Mesenteric fat pad (tissue), 1 donor: ENCODE measurements around the gene RYR2. TPM values are rescaled to one million over a fixed set of nuclear protein-coding genes. Genes with fewer than 3 reads are reported as not detected.

Source experiments
- DNase-seq: peaks from one replicate; pipeline ENCODE4 v3.0.0-alpha.2; 2020; ENCODE audit warnings: low spot score
- total RNA-seq: library from RNA; stranded (reverse); fragmentation: NEBNext Ultra II Directional; extraction: Animal tissue kit (Norgen Biotek cat#: 25700); gene quantifications from one replicate; pipeline ENCODE4 v1.2.1, GENCODE V29; 2021
- donor health status: DM: yes; HTN: yes; CAD: no.

Gene RYR2
- total RNA-seq, 1 donor from 2014 or later, result 0.45 TPM

DNA sequence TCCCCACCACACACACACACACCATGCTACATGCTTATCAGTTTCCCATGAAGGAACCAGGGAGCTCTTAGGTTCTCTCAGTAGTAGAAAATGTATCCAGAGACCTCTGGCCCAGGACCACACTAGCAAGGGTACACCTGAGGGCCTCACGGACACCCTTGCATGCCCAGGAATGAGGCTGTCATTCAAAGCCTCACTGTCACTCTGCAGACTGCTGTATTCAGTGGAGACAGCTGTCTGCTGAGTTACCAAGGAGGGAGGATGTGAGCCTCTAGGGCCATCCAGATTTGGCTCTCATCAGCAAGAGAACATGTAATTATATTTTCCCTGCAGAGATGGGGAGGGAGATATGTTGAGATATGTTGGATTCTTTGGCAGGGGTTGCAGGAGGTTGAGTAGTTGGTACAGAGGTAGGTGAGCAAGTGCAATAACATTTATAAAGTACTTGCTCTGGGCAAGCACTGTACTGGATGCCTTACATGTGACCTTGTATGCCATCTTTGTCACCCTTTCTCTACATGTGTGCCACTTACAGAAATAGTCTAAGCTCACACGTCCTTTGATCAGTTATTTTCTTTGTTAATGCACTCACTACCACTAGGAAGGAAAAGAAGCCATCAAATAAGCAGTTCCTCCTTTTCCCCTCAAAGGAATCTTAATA lies 598.2 kb downstream of the RYR2 start:
- no peak for DNase-seq

DNA sequence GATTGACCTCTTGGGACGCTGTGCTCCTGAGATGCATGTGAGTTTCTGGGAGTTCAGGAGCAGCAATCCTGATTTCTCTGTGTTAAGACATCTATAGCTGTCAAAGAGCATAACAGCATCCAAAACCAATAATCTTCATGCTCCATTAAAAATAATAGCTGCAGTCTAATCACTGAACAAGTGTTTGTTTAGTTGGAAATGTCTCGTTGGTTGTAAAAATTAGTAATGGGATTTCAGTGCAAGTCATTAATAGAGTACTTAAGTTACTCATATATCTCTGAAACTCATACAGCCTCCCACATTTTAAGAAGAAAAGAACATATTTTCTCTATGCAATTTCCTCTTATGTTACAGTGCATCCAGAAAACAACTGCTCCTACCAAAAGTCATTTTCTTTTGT lies 599.0 kb downstream of the RYR2 start:
- DNase-seq, result no peak

DNA sequence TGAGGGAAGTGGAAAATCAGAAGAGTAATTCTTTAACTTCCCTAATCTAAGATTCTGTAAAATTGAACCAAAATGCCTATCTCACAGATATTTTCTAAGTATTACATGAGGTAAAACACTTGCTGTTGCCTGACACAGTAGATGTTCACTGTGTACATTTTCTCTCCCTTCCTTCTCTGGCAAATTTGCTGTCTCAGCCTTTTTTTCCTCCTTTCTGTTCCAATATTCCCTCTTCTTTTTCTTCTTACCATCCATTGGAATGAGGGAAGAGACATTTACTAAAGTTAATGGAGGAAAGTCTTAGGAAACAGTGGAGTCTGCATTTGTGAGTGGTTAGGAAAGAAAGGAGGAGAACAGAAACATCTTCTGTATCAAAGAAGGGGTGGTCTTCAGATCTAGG lies 608.8 kb downstream of the RYR2 start:
- DNase-seq, result no peak

DNA sequence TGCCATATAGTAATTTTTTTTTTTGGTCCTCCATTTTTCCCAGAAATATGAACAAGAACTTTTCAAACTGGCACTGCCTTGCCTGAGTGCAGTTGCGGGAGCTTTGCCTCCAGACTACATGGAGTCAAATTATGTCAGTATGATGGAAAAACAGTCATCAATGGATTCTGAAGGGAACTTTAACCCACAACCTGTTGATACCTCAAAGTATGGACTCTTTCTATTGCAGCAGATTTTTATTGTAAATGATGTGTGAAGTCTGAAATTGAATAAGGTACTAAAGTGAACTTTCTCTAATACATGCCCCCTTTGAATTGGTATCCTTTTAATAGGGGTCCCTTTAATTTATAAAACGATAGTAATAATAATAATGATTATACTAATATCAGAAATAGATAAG lies 613.8 kb downstream of the RYR2 start:
- no peak for DNase-seq

DNA sequence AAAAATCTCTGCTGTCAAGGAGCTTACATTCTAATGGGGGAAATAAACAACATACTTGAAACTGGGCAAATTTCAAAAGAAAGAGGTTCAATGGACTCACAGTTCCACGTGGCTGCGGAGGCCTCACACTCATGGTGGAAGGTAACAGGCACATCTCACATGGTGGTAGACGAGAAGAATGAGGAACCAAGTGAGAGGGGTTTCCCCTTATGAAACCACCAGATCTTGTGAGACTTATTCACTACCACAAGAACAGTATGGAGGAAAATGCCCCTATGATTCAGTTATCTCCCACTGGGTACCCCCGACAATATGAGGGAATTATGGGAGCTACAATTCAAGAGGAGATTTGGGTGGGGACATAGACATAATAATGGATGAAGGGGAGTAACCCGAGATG lies 622.4 kb downstream of the RYR2 start:
- DNase-seq, result no peak

DNA sequence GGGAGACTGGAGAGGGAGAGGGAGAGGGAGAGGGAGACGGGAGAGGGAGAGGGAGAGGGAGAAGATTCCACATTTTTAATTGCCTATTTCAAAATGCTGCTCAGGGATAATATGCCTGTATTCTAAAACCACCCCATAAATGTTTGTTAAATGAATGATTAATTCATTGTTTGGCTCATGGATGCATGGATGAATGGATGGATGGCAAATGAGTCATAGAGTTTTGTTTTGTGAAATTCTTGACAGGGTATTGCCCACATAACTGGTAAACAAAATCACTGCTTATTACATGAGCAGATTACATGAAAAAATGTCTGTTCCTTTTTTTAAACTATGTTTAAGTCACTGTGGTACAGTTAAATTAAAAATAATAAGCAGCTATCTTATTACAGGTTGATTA lies 628.3 kb downstream of the RYR2 start:
- no peak for DNase-seq

DNA sequence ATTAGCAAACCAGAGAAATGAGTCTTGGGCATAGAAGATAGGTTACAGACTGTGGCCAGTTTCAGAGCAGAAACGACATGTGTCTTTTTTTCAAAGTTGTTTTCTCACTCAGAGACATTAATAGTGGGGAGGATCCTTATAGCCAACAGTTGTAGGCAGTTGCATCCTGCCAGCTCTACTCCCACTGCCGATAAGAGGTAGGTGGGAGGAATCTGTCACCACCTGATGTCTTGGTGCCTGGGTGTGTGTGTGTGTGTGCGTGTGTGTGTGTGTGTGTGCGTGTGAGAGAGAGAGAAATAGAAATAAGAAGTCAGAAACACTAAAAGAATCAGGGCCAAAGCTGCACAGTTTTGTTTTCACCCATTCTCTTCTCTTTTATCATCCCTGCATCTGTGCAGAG lies 629.3 kb downstream of the RYR2 start:
- no peak for DNase-seq

DNA sequence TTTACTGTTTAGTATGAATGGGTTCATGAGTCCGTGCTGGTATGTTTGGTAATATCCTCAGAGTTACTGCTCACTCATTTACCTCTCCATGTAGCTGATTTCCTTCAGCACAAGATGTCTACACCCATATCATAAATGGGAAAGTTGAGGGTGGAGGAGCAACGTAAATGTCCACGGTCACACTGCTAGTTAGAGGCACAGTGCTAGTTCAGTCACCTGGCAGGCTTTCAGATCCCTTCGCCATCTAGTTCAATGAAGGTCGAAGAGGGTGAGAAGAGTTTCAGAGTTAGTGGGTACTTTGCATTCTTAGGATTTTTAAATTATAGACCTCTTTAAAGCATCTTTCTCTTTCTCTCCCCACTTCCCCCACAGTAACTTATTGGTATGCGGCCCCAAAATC lies 630.0 kb downstream of the RYR2 start:
- no peak for DNase-seq

DNA sequence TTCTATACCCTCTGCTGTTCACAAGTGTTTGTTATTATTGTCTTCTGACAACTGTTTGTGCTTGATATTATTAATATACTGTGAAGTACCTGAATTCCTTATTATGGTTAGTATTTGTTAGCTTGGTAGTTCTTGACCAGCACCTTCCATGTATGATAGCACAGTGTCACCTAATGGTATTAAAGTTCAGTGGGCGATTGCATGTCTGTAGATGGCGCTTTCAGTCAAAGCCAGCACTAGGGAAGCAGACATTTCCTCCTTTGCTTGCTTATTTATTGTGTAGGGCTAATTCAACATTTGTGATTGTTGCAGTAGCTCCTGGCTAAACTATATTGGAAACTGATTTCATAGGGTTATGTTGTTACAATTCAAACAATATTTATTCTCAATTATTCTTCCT lies 630.8 kb downstream of the RYR2 start:
- no peak for DNase-seq

DNA sequence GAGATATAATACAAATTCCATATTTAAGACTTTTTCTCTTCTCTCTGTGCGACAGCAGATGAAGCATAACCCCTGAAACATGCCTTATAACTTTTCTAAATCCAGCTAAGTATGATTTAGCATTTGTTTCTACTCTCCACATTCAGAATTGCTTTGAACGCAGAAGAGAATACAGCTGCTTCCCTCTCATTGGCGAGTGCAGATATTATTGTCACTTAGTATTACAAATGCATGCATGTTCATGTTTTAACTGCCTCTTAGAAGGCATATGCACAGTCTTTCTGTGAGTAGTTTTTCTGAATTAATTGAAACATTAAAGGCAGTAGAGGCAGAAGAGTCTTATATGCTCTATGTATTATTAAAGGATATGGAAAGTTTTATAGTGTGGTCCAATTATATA lies 631.6 kb downstream of the RYR2 start:
- no peak for DNase-seq

DNA sequence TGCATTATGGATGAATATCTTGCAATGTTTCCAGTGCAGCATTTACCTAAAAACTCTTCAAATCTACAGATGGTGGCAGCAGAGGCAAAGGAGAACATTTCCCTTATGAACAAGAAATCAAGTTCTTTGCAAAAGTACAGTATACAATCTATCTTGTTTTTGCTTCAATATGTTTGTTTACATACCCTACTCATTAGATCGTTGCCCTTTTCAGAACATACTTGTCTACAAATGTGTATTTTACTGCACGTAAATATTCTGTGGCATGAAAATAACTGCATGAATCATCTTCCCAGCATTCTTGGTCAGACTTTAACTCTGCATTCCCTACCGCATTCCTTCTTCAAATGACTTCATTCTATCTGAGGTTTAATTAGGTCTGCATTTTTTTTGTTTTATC lies 636.0 kb downstream of the RYR2 start:
- DNase-seq, result no peak

DNA sequence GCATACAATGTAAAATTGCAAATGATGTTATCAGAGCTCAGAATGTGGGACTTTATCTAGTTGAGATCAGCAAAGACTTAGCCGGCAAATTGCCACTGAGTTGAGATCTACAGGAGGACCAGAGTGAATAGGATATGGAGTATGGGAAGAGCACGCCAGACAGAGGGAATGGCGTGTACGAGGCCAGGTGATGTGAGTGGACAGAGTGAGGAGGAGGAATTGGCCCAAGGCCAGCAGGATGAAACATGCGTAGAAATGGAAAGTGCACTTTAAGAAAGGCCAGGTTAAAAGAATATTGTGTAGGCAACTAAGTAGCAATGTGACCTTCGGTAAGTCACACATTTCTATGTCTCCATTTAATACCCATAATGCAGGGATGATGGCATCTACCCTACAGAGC lies 637.7 kb downstream of the RYR2 start:
- no peak for DNase-seq

DNA sequence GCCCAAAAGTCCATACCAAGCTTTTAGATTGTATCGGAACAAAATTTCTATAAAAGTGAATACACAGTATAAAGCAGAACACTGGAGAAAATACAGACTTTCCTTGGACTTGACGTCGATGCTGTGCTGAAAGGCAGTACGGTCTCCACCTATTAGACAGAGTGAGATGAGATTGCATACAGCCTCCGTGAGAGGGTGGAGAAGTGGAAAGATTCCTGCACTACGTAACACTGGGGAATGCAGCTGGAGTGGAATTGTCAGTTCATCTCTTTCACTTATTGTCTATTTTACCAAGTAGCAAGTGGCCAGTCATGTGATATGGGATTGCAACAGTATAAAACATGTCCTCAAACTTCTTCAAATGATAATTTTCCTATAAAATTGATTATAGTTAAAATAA lies 639.2 kb downstream of the RYR2 start:
- DNase-seq, result no peak

DNA sequence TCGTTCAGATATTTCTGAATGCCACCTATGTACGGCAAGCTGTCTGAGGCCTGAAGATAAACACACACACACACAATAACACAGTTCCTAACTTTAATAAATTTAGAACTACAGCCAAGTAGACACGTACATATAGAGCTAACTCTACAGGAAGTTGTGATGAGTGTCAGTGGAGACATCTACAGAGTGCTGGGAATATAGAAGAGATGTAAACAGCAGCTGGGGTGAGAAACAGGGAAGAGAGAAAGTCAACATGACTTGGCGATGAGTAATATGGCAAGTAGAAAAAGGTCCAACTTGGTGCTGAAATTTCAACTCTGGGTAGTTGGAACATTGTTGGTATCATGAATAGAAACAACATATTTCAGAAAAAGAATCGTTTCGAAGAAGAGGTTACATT lies 642.3 kb downstream of the RYR2 start:
- DNase-seq, result no peak

DNA sequence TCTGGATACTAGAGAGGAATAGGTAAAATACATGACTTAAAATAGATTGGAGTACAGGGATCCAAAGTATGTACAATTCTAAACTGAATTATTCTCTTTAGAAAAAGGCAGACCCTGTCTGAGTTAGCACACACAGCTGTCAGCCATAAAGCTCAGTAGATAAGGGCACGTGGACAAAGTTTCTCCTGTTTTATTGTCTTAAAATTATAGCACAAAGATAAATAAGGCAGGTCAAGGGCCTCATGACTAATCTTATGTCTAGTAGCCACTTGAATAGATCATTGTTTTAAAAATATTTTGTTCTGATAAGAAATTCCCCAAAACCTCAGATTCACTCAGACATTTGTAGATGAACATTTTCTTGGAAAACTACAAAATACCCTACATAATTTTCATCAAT lies 643.6 kb downstream of the RYR2 start:
- no peak for DNase-seq

DNA sequence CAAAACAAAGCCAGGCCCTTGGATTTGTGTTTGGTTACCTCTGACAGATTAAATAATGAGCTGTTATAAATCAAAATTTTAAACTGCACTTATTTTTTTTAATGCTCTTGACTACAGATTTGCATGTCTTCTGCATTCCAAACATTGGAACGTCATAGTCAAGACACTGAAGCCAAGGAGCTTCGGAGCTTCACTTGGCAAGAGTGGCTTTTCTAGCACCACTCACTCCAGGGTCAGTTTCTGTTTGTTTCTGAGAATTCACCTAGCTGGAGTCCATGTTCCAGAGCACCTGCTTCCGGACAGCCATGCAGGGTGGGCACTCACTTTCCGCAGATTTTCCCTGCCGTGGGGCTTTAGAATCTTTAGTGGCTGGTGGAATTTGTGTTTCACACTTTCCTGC lies 645.8 kb downstream of the RYR2 start:
- no peak for DNase-seq

DNA sequence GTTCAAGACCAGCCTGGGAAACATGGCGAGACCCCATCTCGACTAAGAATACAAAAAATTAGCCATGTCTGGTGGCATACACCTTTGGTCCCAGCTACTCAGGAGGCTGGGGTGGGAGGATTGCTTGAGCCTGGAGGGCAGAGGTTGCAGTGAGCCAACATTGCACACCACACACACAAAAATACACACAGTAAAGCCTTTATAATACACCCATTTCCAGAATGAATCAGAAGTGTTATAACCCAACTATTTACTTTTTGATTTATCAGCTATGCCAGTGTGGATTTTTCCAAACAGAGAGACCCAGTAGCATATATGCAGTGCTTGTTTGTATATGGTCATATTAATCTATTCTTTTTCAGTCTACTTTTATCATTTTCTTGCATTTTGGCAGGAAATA lies 648.7 kb downstream of the RYR2 start:
- no peak for DNase-seq

DNA sequence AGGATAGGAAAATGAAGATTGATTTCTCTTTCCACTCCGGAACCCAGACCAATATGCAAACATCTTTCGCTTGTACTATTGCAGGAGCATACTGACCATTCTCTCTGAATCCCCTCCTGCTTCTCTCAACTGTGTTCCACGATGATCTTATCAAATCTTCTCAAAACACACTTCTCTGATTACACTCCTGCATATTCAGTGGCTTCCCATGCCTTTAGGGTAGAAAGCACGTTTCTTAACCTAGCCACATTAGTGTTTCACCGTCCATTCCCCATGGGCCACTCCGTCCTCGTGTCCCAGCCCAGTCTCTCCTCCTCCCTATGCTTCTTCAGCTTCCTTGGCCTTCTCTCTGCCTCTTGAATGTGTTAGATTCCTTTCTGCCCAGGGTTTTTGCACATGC lies 650.3 kb downstream of the RYR2 start:
- DNase-seq, result no peak

DNA sequence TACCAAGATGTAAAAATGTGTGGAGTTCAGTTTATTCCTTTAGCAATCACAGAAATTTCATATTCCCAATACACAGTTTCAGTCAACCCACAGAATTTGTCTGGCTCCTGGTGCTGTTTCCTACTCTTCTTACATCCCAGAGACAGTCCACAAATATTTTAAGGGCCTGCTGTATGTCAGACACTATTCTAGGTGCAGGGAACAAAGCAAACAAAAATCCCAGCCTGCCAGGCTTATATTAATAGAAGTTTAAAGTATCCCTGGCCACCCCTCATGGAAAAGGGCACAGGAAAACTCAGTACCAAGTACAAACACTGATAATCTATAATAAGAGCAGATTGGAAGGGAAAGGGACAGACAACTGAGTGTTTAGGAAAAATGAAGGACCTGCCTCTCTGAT lies 653.9 kb downstream of the RYR2 start:
- no peak for DNase-seq

DNA sequence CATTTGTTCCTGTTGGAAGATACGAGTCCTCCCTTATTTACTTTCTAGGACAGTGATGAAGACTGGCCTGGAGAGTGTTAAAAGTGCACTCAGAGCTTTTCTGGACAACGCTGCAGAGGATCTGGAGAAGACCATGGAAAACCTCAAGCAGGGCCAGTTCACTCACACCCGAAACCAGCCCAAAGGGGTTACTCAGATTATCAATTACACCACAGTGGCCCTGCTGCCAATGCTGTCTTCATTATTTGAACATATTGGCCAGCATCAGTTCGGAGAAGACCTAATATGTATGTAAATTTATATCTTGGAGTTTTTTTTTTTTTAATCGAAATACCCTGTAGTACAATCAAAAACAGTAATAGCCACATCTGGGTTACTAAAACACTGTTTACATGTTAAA lies 658.2 kb downstream of the RYR2 start:
- no peak for DNase-seq

DNA sequence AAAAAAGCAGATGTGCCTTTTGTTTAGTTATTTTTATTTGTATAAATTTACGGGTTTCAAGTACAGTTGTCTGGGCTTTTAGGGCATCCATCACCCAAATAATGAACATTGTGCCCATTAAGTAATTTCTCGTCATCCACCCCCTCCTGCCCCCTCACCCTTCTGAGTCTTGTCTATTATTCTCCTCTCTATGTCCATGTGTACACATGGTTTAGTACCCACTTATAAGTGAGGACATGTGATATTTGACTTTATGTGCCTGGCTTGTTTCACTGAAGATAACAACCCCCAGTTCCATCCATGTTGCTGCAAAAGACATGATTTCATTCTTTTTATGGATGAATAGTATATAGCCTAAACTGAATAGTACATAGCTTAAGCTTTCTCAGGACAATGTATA lies 659.5 kb downstream of the RYR2 start:
- DNase-seq, result no peak

DNA sequence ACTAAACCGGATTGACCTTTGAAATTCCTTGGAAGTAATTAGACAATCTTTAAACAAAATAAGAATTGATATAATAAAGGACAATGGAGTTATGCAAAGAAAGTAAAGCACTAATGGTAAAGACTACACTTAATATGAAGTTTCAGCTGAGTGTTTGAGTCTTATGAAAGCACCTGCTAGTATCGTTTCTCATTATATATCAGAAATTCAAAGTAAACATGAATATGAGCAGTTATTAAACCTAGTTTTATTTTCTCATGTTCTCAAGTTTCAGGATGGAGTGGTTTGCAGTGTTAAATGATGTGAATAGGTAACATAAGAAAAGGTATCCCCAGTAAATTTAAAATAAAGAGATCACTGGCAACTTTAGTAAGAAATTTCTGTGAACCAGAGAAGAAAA lies 660.2 kb downstream of the RYR2 start:
- no peak for DNase-seq

DNA sequence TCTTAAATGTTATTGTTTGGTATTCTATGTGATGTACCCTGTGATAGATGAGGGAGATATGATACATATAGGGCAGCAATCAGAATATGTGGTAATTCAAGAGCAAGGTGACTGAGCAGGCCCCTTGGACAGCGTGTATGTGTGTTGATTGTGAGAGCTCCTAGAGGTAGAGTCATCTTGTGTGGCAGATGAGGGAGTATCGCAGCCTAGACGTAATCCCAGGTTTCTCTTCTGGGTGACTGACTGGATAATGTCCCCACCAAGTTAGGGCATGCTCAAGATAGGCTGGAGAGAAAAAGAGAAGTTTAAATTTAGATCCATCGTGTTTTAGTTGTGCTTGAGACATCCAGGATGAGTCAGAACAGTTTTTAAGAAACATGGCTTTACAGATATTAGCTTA lies 663.5 kb downstream of the RYR2 start:
- DNase-seq, result no peak

DNA sequence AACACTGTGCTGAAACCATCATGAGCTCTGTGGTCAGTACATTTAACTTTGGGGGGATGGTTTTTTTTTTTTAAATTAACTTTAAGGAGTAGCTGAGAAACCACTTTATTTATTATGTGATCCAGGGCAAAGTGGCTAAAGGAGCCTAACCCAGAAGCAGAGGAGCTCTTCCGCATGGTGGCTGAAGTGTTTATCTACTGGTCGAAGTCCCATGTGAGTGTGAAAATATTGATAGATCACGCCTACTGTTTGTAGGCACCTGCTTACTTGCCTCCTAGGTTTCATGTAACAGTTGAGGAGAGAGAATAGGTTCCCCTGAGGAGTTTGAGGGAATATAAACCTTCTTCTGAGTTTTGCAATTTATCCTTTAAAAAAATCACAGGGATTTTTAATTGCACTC lies 667.4 kb downstream of the RYR2 start:
- DNase-seq, result no peak
